ENCODE measurements around the gene CPT1A.

The CPT1A gene

DNA sequence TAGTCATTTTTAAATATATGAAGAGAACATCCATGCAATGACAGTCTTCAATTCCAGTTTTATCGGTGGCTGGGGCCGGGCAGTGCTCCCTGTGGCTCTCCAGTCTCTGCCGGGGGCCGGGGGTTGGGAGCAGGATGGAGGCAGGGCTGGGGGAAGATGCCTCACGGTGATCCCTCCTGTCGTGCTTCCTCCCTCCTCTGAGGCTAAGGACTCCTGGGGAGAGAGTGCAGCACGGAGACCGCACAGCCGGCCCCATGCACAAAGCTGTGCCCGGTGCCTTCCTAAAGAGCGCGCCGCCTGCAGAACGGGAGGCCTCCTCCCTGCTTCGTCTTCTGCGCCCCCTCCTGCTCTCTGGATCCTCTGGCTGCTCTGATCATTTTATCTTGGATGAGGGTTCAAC is 136.8 kb downstream of the CPT1A start:
- no peak for DNase-seq (ENCODE audit: low read depth)
